ENCODE data around the gene STAT3.

DNA sequence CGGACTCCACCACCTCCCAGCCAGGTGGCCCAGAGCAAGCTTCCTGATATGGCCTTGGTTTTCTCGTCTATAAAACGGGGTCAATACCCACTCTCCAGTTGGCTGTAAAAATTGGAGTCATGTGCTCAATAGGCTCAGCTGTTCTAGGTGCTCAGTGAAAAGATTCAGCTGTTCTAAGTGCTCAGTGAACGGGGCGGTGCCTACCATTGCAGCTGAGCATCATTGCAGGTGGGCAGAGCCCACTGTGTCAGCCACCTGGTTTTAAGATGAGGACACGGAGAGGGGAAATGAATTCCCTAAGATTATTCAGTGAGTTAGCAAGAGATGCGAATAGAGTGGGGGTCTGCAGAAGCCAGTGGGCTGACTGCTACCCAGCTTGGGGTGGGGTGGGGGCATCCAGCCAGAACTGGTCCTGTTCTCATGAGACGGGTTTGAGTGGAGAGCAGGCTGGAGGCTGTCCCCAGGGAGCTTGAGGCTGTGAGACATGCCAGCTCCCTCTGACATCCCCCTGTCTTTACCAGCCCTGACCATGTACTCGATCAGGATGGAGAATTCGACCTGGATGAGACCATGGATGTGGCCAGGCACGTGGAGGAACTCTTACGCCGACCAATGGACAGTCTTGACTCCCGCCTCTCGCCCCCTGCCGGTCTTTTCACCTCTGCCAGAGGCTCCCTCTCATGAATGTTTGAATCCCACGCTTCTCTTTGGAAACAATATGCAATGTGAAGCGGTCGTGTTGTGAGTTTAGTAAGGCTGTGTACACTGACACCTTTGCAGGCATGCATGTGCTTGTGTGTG, 78.1 kb downstream of the STAT3 start:
- TF ChIP-seq, protein P1, sequence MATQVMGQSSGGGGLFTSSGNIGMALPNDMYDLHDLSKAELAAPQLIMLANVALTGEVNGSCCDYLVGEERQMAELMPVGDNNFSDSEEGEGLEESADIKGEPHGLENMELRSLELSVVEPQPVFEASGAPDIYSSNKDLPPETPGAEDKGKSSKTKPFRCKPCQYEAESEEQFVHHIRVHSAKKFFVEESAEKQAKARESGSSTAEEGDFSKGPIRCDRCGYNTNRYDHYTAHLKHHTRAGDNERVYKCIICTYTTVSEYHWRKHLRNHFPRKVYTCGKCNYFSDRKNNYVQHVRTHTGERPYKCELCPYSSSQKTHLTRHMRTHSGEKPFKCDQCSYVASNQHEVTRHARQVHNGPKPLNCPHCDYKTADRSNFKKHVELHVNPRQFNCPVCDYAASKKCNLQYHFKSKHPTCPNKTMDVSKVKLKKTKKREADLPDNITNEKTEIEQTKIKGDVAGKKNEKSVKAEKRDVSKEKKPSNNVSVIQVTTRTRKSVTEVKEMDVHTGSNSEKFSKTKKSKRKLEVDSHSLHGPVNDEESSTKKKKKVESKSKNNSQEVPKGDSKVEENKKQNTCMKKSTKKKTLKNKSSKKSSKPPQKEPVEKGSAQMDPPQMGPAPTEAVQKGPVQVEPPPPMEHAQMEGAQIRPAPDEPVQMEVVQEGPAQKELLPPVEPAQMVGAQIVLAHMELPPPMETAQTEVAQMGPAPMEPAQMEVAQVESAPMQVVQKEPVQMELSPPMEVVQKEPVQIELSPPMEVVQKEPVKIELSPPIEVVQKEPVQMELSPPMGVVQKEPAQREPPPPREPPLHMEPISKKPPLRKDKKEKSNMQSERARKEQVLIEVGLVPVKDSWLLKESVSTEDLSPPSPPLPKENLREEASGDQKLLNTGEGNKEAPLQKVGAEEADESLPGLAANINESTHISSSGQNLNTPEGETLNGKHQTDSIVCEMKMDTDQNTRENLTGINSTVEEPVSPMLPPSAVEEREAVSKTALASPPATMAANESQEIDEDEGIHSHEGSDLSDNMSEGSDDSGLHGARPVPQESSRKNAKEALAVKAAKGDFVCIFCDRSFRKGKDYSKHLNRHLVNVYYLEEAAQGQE (IDR thresholded peaks at IDR 0.05; ENCODE audit: low read depth, low read length), result no peak
- TF ChIP-seq, protein P2, sequence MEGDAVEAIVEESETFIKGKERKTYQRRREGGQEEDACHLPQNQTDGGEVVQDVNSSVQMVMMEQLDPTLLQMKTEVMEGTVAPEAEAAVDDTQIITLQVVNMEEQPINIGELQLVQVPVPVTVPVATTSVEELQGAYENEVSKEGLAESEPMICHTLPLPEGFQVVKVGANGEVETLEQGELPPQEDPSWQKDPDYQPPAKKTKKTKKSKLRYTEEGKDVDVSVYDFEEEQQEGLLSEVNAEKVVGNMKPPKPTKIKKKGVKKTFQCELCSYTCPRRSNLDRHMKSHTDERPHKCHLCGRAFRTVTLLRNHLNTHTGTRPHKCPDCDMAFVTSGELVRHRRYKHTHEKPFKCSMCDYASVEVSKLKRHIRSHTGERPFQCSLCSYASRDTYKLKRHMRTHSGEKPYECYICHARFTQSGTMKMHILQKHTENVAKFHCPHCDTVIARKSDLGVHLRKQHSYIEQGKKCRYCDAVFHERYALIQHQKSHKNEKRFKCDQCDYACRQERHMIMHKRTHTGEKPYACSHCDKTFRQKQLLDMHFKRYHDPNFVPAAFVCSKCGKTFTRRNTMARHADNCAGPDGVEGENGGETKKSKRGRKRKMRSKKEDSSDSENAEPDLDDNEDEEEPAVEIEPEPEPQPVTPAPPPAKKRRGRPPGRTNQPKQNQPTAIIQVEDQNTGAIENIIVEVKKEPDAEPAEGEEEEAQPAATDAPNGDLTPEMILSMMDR (IDR thresholded peaks at IDR 0.05), result no peak
- no peak for TF ChIP-seq PBX3 (IDR thresholded peaks at IDR 0.05)
- TF ChIP-seq ELF1 (IDR thresholded peaks at IDR 0.05), result no peak
- TF ChIP-seq RAD21 (IDR thresholded peaks at IDR 0.05; ENCODE audit: low read length), result no peak
- TF ChIP-seq, protein P3, sequence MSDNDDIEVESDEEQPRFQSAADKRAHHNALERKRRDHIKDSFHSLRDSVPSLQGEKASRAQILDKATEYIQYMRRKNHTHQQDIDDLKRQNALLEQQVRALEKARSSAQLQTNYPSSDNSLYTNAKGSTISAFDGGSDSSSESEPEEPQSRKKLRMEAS (IDR thresholded peaks at IDR 0.05; ENCODE audit: low read depth), result no peak
- no peak for TF ChIP-seq GABPA (IDR thresholded peaks at IDR 0.05; ENCODE audit: low read depth)
- TF ChIP-seq, protein P4, sequence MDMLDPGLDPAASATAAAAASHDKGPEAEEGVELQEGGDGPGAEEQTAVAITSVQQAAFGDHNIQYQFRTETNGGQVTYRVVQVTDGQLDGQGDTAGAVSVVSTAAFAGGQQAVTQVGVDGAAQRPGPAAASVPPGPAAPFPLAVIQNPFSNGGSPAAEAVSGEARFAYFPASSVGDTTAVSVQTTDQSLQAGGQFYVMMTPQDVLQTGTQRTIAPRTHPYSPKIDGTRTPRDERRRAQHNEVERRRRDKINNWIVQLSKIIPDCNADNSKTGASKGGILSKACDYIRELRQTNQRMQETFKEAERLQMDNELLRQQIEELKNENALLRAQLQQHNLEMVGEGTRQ (IDR thresholded peaks at IDR 0.05; ENCODE audit: borderline replicate concordance, low read depth, low read length), result no peak
- no peak for TF ChIP-seq JUND (IDR thresholded peaks at IDR 0.05)
- no peak; the same call in 1 of the 2 replicates for TF ChIP-seq POLR2AphosphoS5 (IDR thresholded peaks at IDR 0.05; ENCODE audit: low read depth, low read length)
- TF ChIP-seq NFIC (IDR thresholded peaks at IDR 0.05; ENCODE audit: borderline replicate concordance), result no peak
